Retinal pigment epithelial cell (primary cell): ENCODE data around the gene RUNX1.

Experiments used
- DNase-seq: peaks from one replicate; pipeline ENCODE4 v3.0.0-alpha.2; 2010; ENCODE audit warnings: low read depth
- H3K4me3 ChIP-seq: 2 replicates; pipeline ENCODE4 v1.5.1; 2011; ENCODE audit warnings: mild to moderate bottlenecking, low read length, control low read depth, moderate library complexity
- CTCF ChIP-seq: conservative IDR thresholded peaks from 2 replicates; pipeline ENCODE4 v1.5.1; 2011; ENCODE audit warnings: low read depth, low read length, control low read depth, inconsistent platforms

RUNX1 gene

DNA sequence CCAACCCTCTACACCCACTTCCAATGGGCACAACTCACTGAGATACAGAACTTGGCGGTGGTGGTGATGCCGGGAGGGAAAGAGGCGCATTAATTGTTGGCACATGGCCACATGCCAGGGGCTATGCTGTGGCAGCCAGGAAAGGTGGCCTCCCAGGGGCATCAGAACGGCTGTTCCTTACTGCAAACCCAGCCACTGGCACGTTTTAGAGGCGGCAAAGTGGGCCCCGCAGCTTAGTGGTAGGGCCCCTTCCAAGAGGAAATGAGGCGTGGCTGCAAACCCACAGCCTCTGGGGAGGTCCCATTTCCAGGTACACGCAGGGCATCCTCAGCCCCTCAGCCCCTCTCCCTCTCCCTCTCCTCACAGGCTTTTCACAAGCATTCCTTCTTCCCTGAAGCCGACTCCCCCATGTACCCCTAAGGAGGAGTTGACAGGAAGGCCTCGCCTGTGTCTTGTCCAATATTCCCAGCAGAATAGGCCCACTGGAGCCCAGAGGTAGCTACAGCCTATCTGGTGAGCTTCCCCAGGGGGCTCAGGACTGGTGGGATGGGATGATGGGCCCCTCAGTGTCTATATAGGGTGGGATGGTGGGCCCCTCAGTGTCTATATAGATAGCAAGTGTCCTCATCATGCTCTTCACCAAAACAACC lies 214.1 kb downstream of the RUNX1 start:
- H3K4me3 ChIP-seq = no peak overlapping the region
- TF ChIP-seq CTCF = no peak
- DNase-seq = no peak

GRCh38 chr21:34834290-34834689 lies 214.8 kb downstream of the RUNX1 start:
- TF ChIP-seq CTCF = no peak
- no peak for DNase-seq
- H3K4me3 ChIP-seq = no peak overlapping the region

DNA sequence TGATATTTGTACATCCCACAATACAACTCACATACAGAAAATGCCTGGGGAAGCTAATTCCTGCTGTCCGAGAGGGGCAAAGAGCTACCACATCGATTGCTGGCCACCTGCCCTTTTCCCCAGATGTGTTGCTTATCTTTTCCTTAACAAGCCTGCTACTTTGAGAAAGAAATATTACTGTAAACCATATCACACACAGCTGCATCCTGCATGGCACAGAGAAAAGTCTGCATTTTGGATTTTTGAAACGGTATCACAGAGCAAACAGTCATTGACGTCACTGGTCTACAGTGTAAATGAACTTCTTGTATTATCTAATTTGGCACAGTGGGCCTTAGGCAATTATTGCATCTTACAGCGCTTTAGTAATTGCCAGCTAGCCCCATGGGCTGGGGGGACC lies 215.6 kb downstream of the RUNX1 start:
- no peak for TF ChIP-seq CTCF
- H3K4me3 ChIP-seq = no peak overlapping the region
- DNase-seq = no peak

- no peak for DNase-seq
- H3K4me3 ChIP-seq = no peak overlapping the region
These were observed 218.5 kb downstream of the RUNX1 start for GRCh38 chr21:34830386-34831170.

GRCh38 chr21:34827445-34828235 lies 221.5 kb downstream of the RUNX1 start:
- TF ChIP-seq CTCF = no peak
- no peak for DNase-seq
- H3K4me3 ChIP-seq = no peak overlapping the region

More at GRCh38 chr21:34830386-34831170, 218.5 kb downstream of the RUNX1 start:
- TF ChIP-seq CTCF = no peak

GRCh38 chr21:34826836-34827235 lies 222.3 kb downstream of the RUNX1 start:
- TF ChIP-seq CTCF = no peak
- no peak overlapping the region for H3K4me3 ChIP-seq
- DNase-seq = no peak
